ENCODE results near the gene CSNK2A1. TPM values are rescaled to one million over a fixed set of nuclear protein-coding genes. Genes with fewer than 3 reads are reported as not detected.

The CSNK2A1 gene
- total and polyA plus RNA-seq, 2 of the 8 experiments (the other 6 are each of a cell fraction or from before 2014, with no cell fraction given) = 117 to 260 TPM

DNA sequence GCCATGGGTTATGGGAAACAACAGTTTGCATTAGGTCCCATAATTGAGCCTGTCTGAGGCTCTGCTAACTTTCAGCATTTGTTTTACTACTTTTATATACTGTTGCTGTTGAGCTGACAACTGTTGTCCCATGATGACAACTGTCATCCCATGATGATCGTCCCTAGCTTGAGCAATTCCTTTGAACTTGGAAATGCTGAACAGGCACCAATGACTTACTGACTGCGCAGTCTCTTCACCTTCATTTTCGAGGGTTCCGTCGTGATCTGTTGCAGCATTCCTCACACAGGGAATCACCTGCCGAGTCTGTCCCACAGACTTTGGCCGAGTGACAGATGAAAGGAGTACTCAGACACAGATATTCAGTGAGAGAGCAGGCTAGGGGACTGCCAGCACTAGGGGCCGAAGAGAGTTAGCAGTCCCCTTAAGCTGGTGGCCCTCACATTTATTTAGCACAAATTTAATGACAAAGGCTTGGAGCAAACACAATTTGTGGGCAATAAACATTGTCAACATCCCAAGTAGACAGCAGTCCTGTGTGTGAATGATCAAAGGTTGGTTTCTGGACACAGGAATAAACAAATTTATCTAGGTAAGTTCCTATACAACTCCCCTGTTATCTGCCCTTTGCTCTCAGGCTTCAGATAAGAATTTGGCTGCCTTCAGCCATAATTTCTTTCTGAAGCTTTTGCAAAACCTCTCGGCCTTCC, 71.3 kb downstream of the CSNK2A1 start (continued):
- TF ChIP-seq EP300 (IDR thresholded peaks at IDR 0.05; ENCODE audit: borderline replicate concordance in 1 of 2, low read depth in 2 of 2, low read length in 2 of 2) = no peak
- no peak for TF ChIP-seq HDAC2 (IDR thresholded peaks at IDR 0.05; ENCODE audit: borderline replicate concordance in 1 of 2, low read depth in 2 of 2, low read length in 2 of 2)
- TF ChIP-seq SIN3A (conservative IDR thresholded peaks at IDR 0.05 in 1 of 2, IDR thresholded peaks at IDR 0.05 in 1 of 2; ENCODE audit: low read depth in 1 of 2, low read length in 2 of 2) = no peak
- TF ChIP-seq ASH2L (IDR thresholded peaks at IDR 0.05; ENCODE audit: low read length) = no peak
- TF ChIP-seq SRF (IDR thresholded peaks at IDR 0.05; ENCODE audit: low read depth, low read length) = no peak

Measured in H1 (cell line).